AG09319 (cell line): Measurements from ENCODE around the gene ADGRG3.

Source experiments
- DNase-seq: peaks from one replicate; pipeline ENCODE4 v3.0.0-alpha.2; 2010; ENCODE audit warnings: low read depth; ENCODE audit errors: extremely low read depth
- CTCF ChIP-seq: IDR thresholded peaks from 2 replicates; pipeline ENCODE4 v1.5.1; 2011; ENCODE audit warnings: low read depth, mild to moderate bottlenecking, inconsistent platforms, low read length, moderate library complexity

ADGRG3 gene

GRCh38 chr16:57722651-57723050 is 54.5 kb downstream of the ADGRG3 start:
- no peak for DNase-seq
- no peak for TF ChIP-seq CTCF

GRCh38 chr16:57723170-57723569 is 55.1 kb downstream of the ADGRG3 start:
- no peak for TF ChIP-seq CTCF
- DNase-seq, result no peak

- DNase-seq, result no peak
- no peak for TF ChIP-seq CTCF
Measured at GRCh38 chr16:57724531-57724930, 56.4 kb downstream of the ADGRG3 start.

- no peak for TF ChIP-seq CTCF
- DNase-seq, result no peak
Measured at GRCh38 chr16:57725151-57725550, 57.0 kb downstream of the ADGRG3 start.

- TF ChIP-seq CTCF, result no peak
- DNase-seq, result no peak
Measured at GRCh38 chr16:57725554-57725953, 57.4 kb downstream of the ADGRG3 start.

GRCh38 chr16:57725976-57726375 is 57.9 kb downstream of the ADGRG3 start:
- no peak for TF ChIP-seq CTCF
- DNase-seq, result no peak

GRCh38 chr16:57726433-57726947 is 58.4 kb downstream of the ADGRG3 start:
- no peak for DNase-seq
- TF ChIP-seq CTCF, result no peak
